Measurements from ENCODE around the gene TCF25.
"Not testable (repeated sequence)": the region's sequence is repeated elsewhere in the genome, so short reads cannot be mapped to it uniquely, and the experiment has no call there.

Gene TCF25

GRCh38 chr16:89873972-89874689, 739 bp downstream of the TCF25 start:
- peak; percentile 94 to 99 for DNase-seq (ENCODE audit: low read depth in 2 of 2)

- DNase-seq (ENCODE audit: low read depth in 2 of 2) = not testable (repeated sequence)
Measured at GRCh38 chr16:89879123-89879522, 5.7 kb downstream of the TCF25 start.

GRCh38 chr16:89880477-89881367, 7.3 kb downstream of the TCF25 start:
- no peak for DNase-seq (ENCODE audit: low read depth in 2 of 2)

- no peak for DNase-seq (ENCODE audit: low read depth in 2 of 2)
Measured at GRCh38 chr16:89881368-89881730, 8.0 kb downstream of the TCF25 start.

GRCh38 chr16:89883346-89884040, 10.1 kb downstream of the TCF25 start:
- no peak for DNase-seq (ENCODE audit: low read depth in 2 of 2)

- no peak for DNase-seq (ENCODE audit: low read depth in 2 of 2)
Measured at GRCh38 chr16:89884041-89884421, 10.6 kb downstream of the TCF25 start.

GRCh38 chr16:89887243-89887642, 13.9 kb downstream of the TCF25 start:
- no peak for DNase-seq (ENCODE audit: low read depth in 2 of 2)

- peak in 1 of 2 donors; percentile 30 for DNase-seq (ENCODE audit: low read depth in 2 of 2)
Measured at GRCh38 chr16:89890200-89890599, 16.8 kb downstream of the TCF25 start.

- DNase-seq (ENCODE audit: low read depth in 2 of 2) = no peak
Measured at GRCh38 chr16:89890886-89891657, 17.7 kb downstream of the TCF25 start.

GRCh38 chr16:89892055-89892630, 18.8 kb downstream of the TCF25 start:
- DNase-seq (ENCODE audit: low read depth in 2 of 2) = no peak

GRCh38 chr16:89892635-89893034, 19.2 kb downstream of the TCF25 start:
- DNase-seq (ENCODE audit: low read depth in 2 of 2) = no peak

GRCh38 chr16:89893642-89894548, 20.5 kb downstream of the TCF25 start:
- no peak for DNase-seq (ENCODE audit: low read depth in 2 of 2)

GRCh38 chr16:89895482-89896250, 22.3 kb downstream of the TCF25 start:
- no peak for DNase-seq (ENCODE audit: low read depth in 2 of 2)

GRCh38 chr16:89897204-89897603, 23.8 kb downstream of the TCF25 start:
- DNase-seq (ENCODE audit: low read depth in 2 of 2) = no peak

GRCh38 chr16:89898201-89898967, 25.0 kb downstream of the TCF25 start:
- no peak for DNase-seq (ENCODE audit: low read depth in 2 of 2)

- DNase-seq (ENCODE audit: low read depth in 2 of 2) = no peak
Measured at GRCh38 chr16:89899879-89900481, 26.6 kb downstream of the TCF25 start.

- no peak for DNase-seq (ENCODE audit: low read depth in 2 of 2)
Measured at GRCh38 chr16:89900885-89901284, 27.5 kb downstream of the TCF25 start.

GRCh38 chr16:89902980-89903379, 29.6 kb downstream of the TCF25 start:
- DNase-seq (ENCODE audit: low read depth in 2 of 2) = no peak

Measured in stimulated activated CD4-positive, alpha-beta T cell treated with anti-CD3 and anti-CD28 coated beads, Interleukin-4, amount 100 ng/mL, for 48 hours (primary cell).